Natural killer cell (primary cell): Measurements from ENCODE around the gene TANGO2. TPM values are rescaled to one million over a fixed set of nuclear protein-coding genes. Genes with fewer than 3 reads are reported as not detected.

Experiments used
- ATAC-seq, 3 donors: fragments of 150-1000 bp in 2 of 3; fragments of 200-7000 bp in 1 of 3; cut with Tn5 transposase; 1 replicate in 1 of 3; 2 replicates in 2 of 3; pipeline ENCODE4 v1.10.0; 2021; ENCODE audit warnings: mild to moderate bottlenecking in 2 of 3, moderate library complexity in 2 of 3
- DNase-seq, 2 donors: peaks; one replicate each; pipeline versions ENCODE4 v3.0.0 to v3.0.0-alpha.2; 2013 to 2021; ENCODE audit warnings: mixed read lengths in 1 of 2
- H3K27ac ChIP-seq: one replicate; pipeline ENCODE4 v1.5.1; 2013; ENCODE audit warnings: mild to moderate bottlenecking, low read length
- H3K27me3 ChIP-seq: one replicate; pipeline ENCODE4 v1.6.1; 2013; ENCODE audit warnings: low read length; ENCODE audit not compliant: control insufficient read depth, insufficient read depth
- H3K36me3 ChIP-seq: one replicate; pipeline ENCODE4 v1.6.1; 2013; ENCODE audit warnings: low read length; ENCODE audit not compliant: control insufficient read depth, insufficient read depth
- H3K4me1 ChIP-seq: one replicate; pipeline ENCODE4 v1.6.1; 2013; ENCODE audit warnings: low read length; ENCODE audit not compliant: control insufficient read depth, insufficient read depth
- H3K4me3 ChIP-seq: one replicate; pipeline ENCODE4 v1.5.1; 2013; ENCODE audit warnings: low read length
- H3K9me3 ChIP-seq: one replicate; pipeline ENCODE4 v1.6.1; 2013; ENCODE audit warnings: low read length; ENCODE audit not compliant: control insufficient read depth, insufficient read depth
- H3K27ac Mint-ChIP-seq, 2 donors: one replicate each; pipeline ENCODE4 v1.8.0; 2022; ENCODE audit warnings: mild to moderate bottlenecking in 2 of 2, mixed read lengths in 2 of 2, moderate library complexity in 1 of 2
- H3K27me3 Mint-ChIP-seq, 2 donors: one replicate each; pipeline ENCODE4 v1.8.0; 2022; ENCODE audit warnings: low read depth in 2 of 2, mixed read lengths in 2 of 2
- H3K36me3 Mint-ChIP-seq: one replicate; pipeline ENCODE4 v1.8.0; 2022; ENCODE audit warnings: mixed read lengths
- H3K4me1 Mint-ChIP-seq, 2 donors: one replicate each; pipeline ENCODE4 v1.8.0; 2022; ENCODE audit warnings: mixed read lengths in 2 of 2
- H3K4me3 Mint-ChIP-seq: one replicate; pipeline ENCODE4 v1.8.0; 2022; ENCODE audit warnings: mild to moderate bottlenecking, moderate library complexity, mixed read lengths
- H3K9me3 Mint-ChIP-seq, 2 donors: one replicate each; pipeline ENCODE4 v1.8.0; 2022; ENCODE audit warnings: mixed read lengths in 2 of 2
- CTCF ChIP-seq: fragments of 200-600 bp; IDR thresholded peaks from one replicate; pipeline ENCODE4 v1.8.0; 2022; ENCODE audit warnings: antibody characterized with exemption
- WGBS: methylation state at CpG from one replicate; pipeline ENCODE4 v1.1.7; 2013; ENCODE audit warnings: missing lambda C conversion rate; ENCODE audit not compliant: insufficient coverage; 5-methylcytosine and 5-hydroxymethylcytosine counted together
- intact Hi-C: fragments of 100-400 bp; cut with micrococcal nuclease; formaldehyde crosslinking; loops from one replicate; pipeline ENCODE4 v1.14.2; 2022
- total RNA-seq, 4 donors: library from RNA; stranded (reverse); fragments of 120-200 nt in 1 of 4; gene quantifications; one replicate each; pipeline versions ENCODE4 v1.2.3 to v1.2.4, GENCODE V29; 2013 to 2022

TANGO2 gene
- total RNA-seq, 3 donors from 2014 or later (not counting 1 experiment from before 2014, with no cell fraction given), result 33.3 to 53.0 (median 46.2) TPM

- intact Hi-C loops, result no loop called here
- Histone ChIP-seq H3K9me3 (no peaks in the 10 kb centered on the region), H3K4me1 (peaks cover 16% of the 10 kb centered on the region), H3K36me3 (peaks cover 3% of the 10 kb centered on the region), H3K27ac (no peak overlapping the region), H3K27me3 (no peaks in the 10 kb centered on the region), H3K4me3 (no peak overlapping the region)
- Mint-ChIP-seq H3K4me3 (no peak overlapping the region), H3K27ac (no peak overlapping the region), H3K9me3 (no peaks in the 10 kb centered on the region), H3K27me3 (no peaks in the 10 kb centered on the region), H3K36me3 (no peaks in the 10 kb centered on the region), H3K4me1 (peaks cover 6 to 16% of the 10 kb centered on the region in 2 donors)
- DNase-seq, result no peak
- no peak for ATAC-seq
- no peak for TF ChIP-seq CTCF
- 88% methylated on average over 7 of the region's 7 CpGs for WGBS
Observed at GRCh38 chr22:19980766-19981165, 40.1 kb upstream of the TANGO2 start.

GRCh38 chr22:19981171-19981960 is 39.5 kb upstream of the TANGO2 start:
- Histone ChIP-seq H3K27me3 (no peaks in the 10 kb centered on the region), H3K4me1 (peaks cover 19% of the 10 kb centered on the region), H3K4me3 (no peak overlapping the region), H3K36me3 (peaks cover 3% of the 10 kb centered on the region), H3K27ac (no peak overlapping the region), H3K9me3 (no peaks in the 10 kb centered on the region)
- DNase-seq (no peak), ATAC-seq (no peak)
- Mint-ChIP-seq H3K4me1 (peaks cover under 1 to 16% of the 10 kb centered on the region in 2 donors), H3K36me3 (no peaks in the 10 kb centered on the region), H3K27me3 (no peaks in the 10 kb centered on the region), H3K27ac (no peak overlapping the region), H3K9me3 (no peaks in the 10 kb centered on the region), H3K4me3 (no peak overlapping the region)
- no peak for TF ChIP-seq CTCF
- intact Hi-C loops, result no loop called here
- WGBS, result 95% methylated on average over 33 of the region's 33 CpGs

- no peak for TF ChIP-seq CTCF
- intact Hi-C loops, result no loop called here
- Mint-ChIP-seq H3K4me3 (no peak overlapping the region), H3K36me3 (no peaks in the 10 kb centered on the region), H3K27ac (no peak overlapping the region), H3K27me3 (no peaks in the 10 kb centered on the region), H3K4me1 (peaks cover 0 to 16% of the 10 kb centered on the region in 2 donors), H3K9me3 (no peaks in the 10 kb centered on the region)
- Histone ChIP-seq H3K9me3 (no peaks in the 10 kb centered on the region), H3K27ac (no peak overlapping the region), H3K4me1 (peaks cover 22% of the 10 kb centered on the region), H3K36me3 (peaks cover 3% of the 10 kb centered on the region), H3K4me3 (no peak overlapping the region), H3K27me3 (no peaks in the 10 kb centered on the region)
- no peak for DNase-seq
- WGBS, result 94% methylated on average over 16 of the region's 16 CpGs
- ATAC-seq, result no peak
Observed at GRCh38 chr22:19981961-19982920, 38.7 kb upstream of the TANGO2 start.
